ENCODE measurements around the gene SKOR1. TPM values are rescaled to one million over a fixed set of nuclear protein-coding genes. Genes with fewer than 3 reads are reported as not detected.

SKOR1 gene
- total RNA-seq, 1 experiment from 2014 or later, result 0.81 TPM

GRCh38 chr15:67794832-67795574 lies 30.3 kb upstream of the SKOR1 start:
- Histone ChIP-seq H4K20me1 (ENCODE audit: insufficient read depth) (no peaks in the 10 kb centered on the region), H3K79me2 (ENCODE audit: insufficient read depth, low read length) (no peaks in the 10 kb centered on the region), H3K4me1 (ENCODE audit: control insufficient read depth in 1 of 2, insufficient read depth in 2 of 2, low read length in 2 of 2) (no peaks in the 10 kb centered on the region), H3K9me2 (ENCODE audit: insufficient read depth) (no peaks in the 10 kb centered on the region), H3K27ac (ENCODE audit: low read depth, low read length) (no peak overlapping the region), H2AFZ (ENCODE audit: low read depth, low read length, poor library complexity, severe bottlenecking) (no peak overlapping the region), H3K4me3 (replicated peaks in 1 of 2; ENCODE audit: low read depth in 1 of 2, low read length in 2 of 2) (no peak overlapping the region), H3K27me3 (ENCODE audit: insufficient read depth, low read length) (no peaks in the 10 kb centered on the region), H3K36me3 (ENCODE audit: control insufficient read depth in 1 of 2, insufficient read depth in 2 of 2, low read length in 2 of 2) (no peaks in the 10 kb centered on the region), H3K4me2 (ENCODE audit: low read length) (no peak overlapping the region), H3K9ac (ENCODE audit: low read length) (no peak overlapping the region), H3K9me3 (ENCODE audit: control insufficient read depth in 1 of 2, insufficient read depth in 1 of 2, low read depth in 1 of 2, low read length in 2 of 2) (0 out of 4 replicates have a peak, but pooled peaks cover 0 to 5% of the 10 kb centered on the region in 2 experiments)
- ChIA-PET CTCF (no interaction called here), RAD21 (ENCODE audit: low non-redundant PET in 1 of 2, low total read pairs in 2 of 2, uncharacterized antibody in 2 of 2, unreplicated experiment in 2 of 2) (no interaction called here), POLR2A (no interaction called here)
- BruUV-seq (replicated peaks), result no TSS peak
- intact Hi-C loops (cut with micrococcal nuclease), result no loop called here
- TF ChIP-seq TCF7L2 (IDR thresholded peaks at IDR 0.05; ENCODE audit: borderline replicate concordance, extremely low read depth, insufficient read depth, insufficient read length) (no peak), YY1 (IDR thresholded peaks at IDR 0.05; ENCODE audit: extremely low read depth, insufficient replicate concordance, low read depth, low read length) (no peak), RAD21 (IDR thresholded peaks at IDR 0.05; ENCODE audit: low read depth) (no peak), MAX (IDR thresholded peaks at IDR 0.05) (no peak), SIN3A (IDR thresholded peaks at IDR 0.05; ENCODE audit: low read depth) (no peak)
- no peak for ATAC-seq
- no peak for DNase-seq (ENCODE audit: low read depth, low spot score)

GRCh38 chr15:67796196-67797127 lies 28.8 kb upstream of the SKOR1 start:
- Histone ChIP-seq H3K4me2 (ENCODE audit: low read length) (no peak overlapping the region), H3K27me3 (ENCODE audit: insufficient read depth, low read length) (no peaks in the 10 kb centered on the region), H3K4me3 (replicated peaks in 1 of 2; ENCODE audit: low read depth in 1 of 2, low read length in 2 of 2) (no peak overlapping the region), H3K4me1 (ENCODE audit: control insufficient read depth in 1 of 2, insufficient read depth in 2 of 2, low read length in 2 of 2) (no peaks in the 10 kb centered on the region), H3K27ac (ENCODE audit: low read depth, low read length) (no peak overlapping the region), H3K9ac (ENCODE audit: low read length) (no peak overlapping the region), H3K9me2 (ENCODE audit: insufficient read depth) (no peaks in the 10 kb centered on the region), H4K20me1 (ENCODE audit: insufficient read depth) (no peaks in the 10 kb centered on the region), H3K9me3 (ENCODE audit: control insufficient read depth in 1 of 2, insufficient read depth in 1 of 2, low read depth in 1 of 2, low read length in 2 of 2) (0 out of 4 replicates have a peak, but pooled peaks cover 0 to 5% of the 10 kb centered on the region in 2 experiments), H2AFZ (ENCODE audit: low read depth, low read length, poor library complexity, severe bottlenecking) (no peak overlapping the region), H3K36me3 (ENCODE audit: control insufficient read depth in 1 of 2, insufficient read depth in 2 of 2, low read length in 2 of 2) (no peaks in the 10 kb centered on the region), H3K79me2 (ENCODE audit: insufficient read depth, low read length) (no peaks in the 10 kb centered on the region)
- ChIA-PET CTCF (no interaction called here), POLR2A (no interaction called here), RAD21 (ENCODE audit: low non-redundant PET in 1 of 2, low total read pairs in 2 of 2, uncharacterized antibody in 2 of 2, unreplicated experiment in 2 of 2) (no interaction called here)
- no TSS peak for BruUV-seq (replicated peaks)
- ATAC-seq, result no peak
- no peak for DNase-seq (ENCODE audit: low read depth, low spot score)
- intact Hi-C loops (cut with micrococcal nuclease), result no loop called here
- TF ChIP-seq SP1 (IDR thresholded peaks at IDR 0.05; ENCODE audit: low read depth) (no peak), ZBTB33 (IDR thresholded peaks at IDR 0.05; ENCODE audit: extremely low read depth, insufficient replicate concordance, low read length) (no peak), ZFX (IDR thresholded peaks at IDR 0.05) (no peak), SRF (IDR thresholded peaks at IDR 0.05; ENCODE audit: low read depth) (no peak), POLR2A (IDR thresholded peaks at IDR 0.05; ENCODE audit: borderline replicate concordance, extremely low read depth, insufficient read depth, insufficient read length) (no peak), EZH2 (IDR thresholded peaks at IDR 0.05) (no peak), RAD21 (IDR thresholded peaks at IDR 0.05; ENCODE audit: low read depth) (no peak), MAX (IDR thresholded peaks at IDR 0.05) (no peak), SIN3A (IDR thresholded peaks at IDR 0.05; ENCODE audit: low read depth) (no peak), TCF7L2 (IDR thresholded peaks at IDR 0.05; ENCODE audit: borderline replicate concordance, extremely low read depth, insufficient read depth, insufficient read length) (no peak), EGR1 (IDR thresholded peaks at IDR 0.05; ENCODE audit: low read depth) (no peak)

Data from HCT116 (cell line).